Measurements from ENCODE around the gene RPL3. TPM values are rescaled to one million over a fixed set of nuclear protein-coding genes. Genes with fewer than 3 reads are reported as not detected.

RPL3 gene
- total and polyA plus RNA-seq, 9 donors, result 1,838 to 3,798 (median 3,309) TPM

DNA sequence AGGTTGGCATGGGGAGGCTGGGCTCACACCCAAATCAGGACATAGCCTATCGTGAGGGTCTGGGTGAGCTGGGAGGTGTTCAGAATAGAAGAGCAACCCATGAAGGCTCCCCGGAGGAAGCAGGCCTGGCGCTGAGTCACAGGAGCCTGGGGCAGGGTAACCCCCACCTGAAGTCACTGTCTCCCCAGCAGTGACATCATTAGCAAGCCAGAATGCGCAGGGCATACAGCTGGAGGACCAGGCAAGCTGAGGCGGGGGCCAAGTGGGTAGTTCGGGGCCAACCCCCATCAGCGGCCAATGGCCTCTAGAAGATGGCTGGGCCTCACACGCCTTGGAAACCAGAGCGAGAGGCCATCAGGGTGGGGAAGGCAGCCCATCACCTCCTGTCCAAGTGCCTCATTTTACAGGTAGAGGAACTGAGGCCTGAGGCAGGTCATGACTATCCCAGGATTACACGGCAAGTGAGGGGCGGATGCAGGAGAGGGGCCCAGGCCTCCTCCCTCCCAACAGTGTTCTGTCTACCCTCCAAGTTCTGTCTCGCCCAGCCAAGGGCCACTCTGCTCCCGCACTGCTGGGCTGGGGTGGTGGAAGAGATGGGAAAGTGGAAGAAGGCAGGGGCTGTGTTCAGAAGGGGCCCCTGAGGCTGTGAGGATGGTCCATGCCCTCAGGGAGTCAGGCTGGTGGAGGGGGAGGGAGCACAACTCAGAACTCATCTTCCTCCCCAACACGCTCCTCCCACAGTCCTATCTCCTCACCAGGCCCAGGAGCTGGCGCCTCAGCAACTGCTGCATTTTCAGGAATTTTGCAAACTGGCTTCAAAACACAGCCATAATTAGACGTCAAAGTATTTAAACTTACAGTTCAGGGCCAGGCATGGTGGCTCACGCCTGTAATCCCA is 24.6 kb downstream of the RPL3 start:
- no peaks in the 10 kb centered on the region for H3K9me3 ChIP-seq (replicated peaks; ENCODE audit: control insufficient read depth, low read depth, low read length)
- no peak overlapping the region for H3K27ac ChIP-seq (ENCODE audit: low read length)
- H3K27me3 ChIP-seq (ENCODE audit: control insufficient read depth, insufficient read depth, low read length), result peaks cover 2% of the 10 kb centered on the region
- H3K4me3 ChIP-seq (ENCODE audit: low read length), result no peak overlapping the region
- H3K36me3 ChIP-seq (ENCODE audit: control insufficient read depth, insufficient read depth, low read length), result no peaks in the 10 kb centered on the region
- 80% methylated on average over 11 of the region's 17 CpGs for WGBS (ENCODE audit: insufficient coverage)
- DNase-seq, result no peak
- peaks cover 64% of the 10 kb centered on the region for H3K4me1 ChIP-seq (ENCODE audit: control insufficient read depth, insufficient read depth, low read length)

- 63% methylated on average over 15 of the region's 15 CpGs for WGBS (ENCODE audit: insufficient coverage)
- H3K4me1 ChIP-seq (ENCODE audit: control insufficient read depth, insufficient read depth, low read length), result peaks cover 64% of the 10 kb centered on the region
- H3K27ac ChIP-seq (ENCODE audit: low read length), result no peak overlapping the region
- no peaks in the 10 kb centered on the region for H3K36me3 ChIP-seq (ENCODE audit: control insufficient read depth, insufficient read depth, low read length)
- DNase-seq, result no peak
- peaks cover 2% of the 10 kb centered on the region for H3K27me3 ChIP-seq (ENCODE audit: control insufficient read depth, insufficient read depth, low read length)
- no peak overlapping the region for H3K4me3 ChIP-seq (ENCODE audit: low read length)
- H3K9me3 ChIP-seq (replicated peaks; ENCODE audit: control insufficient read depth, low read depth, low read length), result no peaks in the 10 kb centered on the region
These were observed 25.6 kb downstream of the RPL3 start for GRCh38 chr22:39293766-39294368.

GRCh38 chr22:39292561-39293074 is 26.8 kb downstream of the RPL3 start:
- Histone ChIP-seq H3K4me1 (ENCODE audit: control insufficient read depth, insufficient read depth, low read length) (peaks cover 54% of the 10 kb centered on the region), H3K36me3 (ENCODE audit: control insufficient read depth, insufficient read depth, low read length) (no peaks in the 10 kb centered on the region), H3K27me3 (ENCODE audit: control insufficient read depth, insufficient read depth, low read length) (peaks cover 2% of the 10 kb centered on the region), H3K4me3 (ENCODE audit: low read length) (no peak overlapping the region), H3K27ac (ENCODE audit: low read length) (peak overlapping the region; percentile 64), H3K9me3 (replicated peaks; ENCODE audit: control insufficient read depth, low read depth, low read length) (no peaks in the 10 kb centered on the region)
- WGBS (ENCODE audit: insufficient coverage), result 29% methylated on average over 9 of the region's 12 CpGs
- peak; percentile 90 for DNase-seq

GRCh38 chr22:39292031-39292462 is 27.4 kb downstream of the RPL3 start:
- H3K27ac ChIP-seq (ENCODE audit: low read length), result peak overlapping the region; percentile 64
- no peaks in the 10 kb centered on the region for H3K36me3 ChIP-seq (ENCODE audit: control insufficient read depth, insufficient read depth, low read length)
- peaks cover 49% of the 10 kb centered on the region for H3K4me1 ChIP-seq (ENCODE audit: control insufficient read depth, insufficient read depth, low read length)
- no peak for DNase-seq
- H3K9me3 ChIP-seq (replicated peaks; ENCODE audit: control insufficient read depth, low read depth, low read length), result no peaks in the 10 kb centered on the region
- H3K27me3 ChIP-seq (ENCODE audit: control insufficient read depth, insufficient read depth, low read length), result peaks cover 2% of the 10 kb centered on the region
- no peak overlapping the region for H3K4me3 ChIP-seq (ENCODE audit: low read length)
- WGBS (ENCODE audit: insufficient coverage), result 66% methylated on average over 10 of the region's 19 CpGs

DNA sequence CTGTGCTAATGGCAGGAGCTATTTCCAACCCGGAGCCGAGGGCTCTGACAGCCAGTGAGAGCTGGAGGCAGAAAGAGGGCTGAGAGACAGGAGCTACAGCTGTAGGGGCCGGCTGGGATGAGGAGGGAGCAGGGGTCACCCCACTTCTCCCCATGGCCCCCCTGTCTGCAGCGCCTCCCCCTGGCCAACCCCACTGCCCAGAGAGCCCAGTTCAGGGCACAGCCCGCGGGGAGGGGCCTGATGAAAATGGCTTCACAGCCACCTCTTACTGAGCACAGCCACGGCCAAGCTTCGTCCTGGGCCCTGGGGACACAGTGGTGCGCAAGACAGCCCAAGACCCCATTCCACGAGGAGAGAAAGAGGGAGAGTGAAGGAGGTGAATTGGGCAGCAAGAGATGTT is 27.9 kb downstream of the RPL3 start:
- no peak for DNase-seq
- H3K9me3 ChIP-seq (replicated peaks; ENCODE audit: control insufficient read depth, low read depth, low read length), result no peaks in the 10 kb centered on the region
- peaks cover 2% of the 10 kb centered on the region for H3K27me3 ChIP-seq (ENCODE audit: control insufficient read depth, insufficient read depth, low read length)
- H3K27ac ChIP-seq (ENCODE audit: low read length), result peak overlapping the region; percentile 75
- no peak overlapping the region for H3K4me3 ChIP-seq (ENCODE audit: low read length)
- 20% methylated on average over 4 of the region's 10 CpGs for WGBS (ENCODE audit: insufficient coverage)
- H3K4me1 ChIP-seq (ENCODE audit: control insufficient read depth, insufficient read depth, low read length), result peaks cover 44% of the 10 kb centered on the region
- no peaks in the 10 kb centered on the region for H3K36me3 ChIP-seq (ENCODE audit: control insufficient read depth, insufficient read depth, low read length)

- H3K36me3 ChIP-seq (ENCODE audit: control insufficient read depth, insufficient read depth, low read length), result no peaks in the 10 kb centered on the region
- no peak overlapping the region for H3K4me3 ChIP-seq (ENCODE audit: low read length)
- 18% methylated on average over 16 of the region's 17 CpGs for WGBS (ENCODE audit: insufficient coverage)
- H3K27me3 ChIP-seq (ENCODE audit: control insufficient read depth, insufficient read depth, low read length), result peaks cover 2% of the 10 kb centered on the region
- H3K9me3 ChIP-seq (replicated peaks; ENCODE audit: control insufficient read depth, low read depth, low read length), result no peaks in the 10 kb centered on the region
- H3K27ac ChIP-seq (ENCODE audit: low read length), result peak overlapping the region; percentile 75
- H3K4me1 ChIP-seq (ENCODE audit: control insufficient read depth, insufficient read depth, low read length), result peaks cover 40% of the 10 kb centered on the region
- peak; percentile 85 for DNase-seq
These were observed 28.7 kb downstream of the RPL3 start for GRCh38 chr22:39290724-39291161.

DNA sequence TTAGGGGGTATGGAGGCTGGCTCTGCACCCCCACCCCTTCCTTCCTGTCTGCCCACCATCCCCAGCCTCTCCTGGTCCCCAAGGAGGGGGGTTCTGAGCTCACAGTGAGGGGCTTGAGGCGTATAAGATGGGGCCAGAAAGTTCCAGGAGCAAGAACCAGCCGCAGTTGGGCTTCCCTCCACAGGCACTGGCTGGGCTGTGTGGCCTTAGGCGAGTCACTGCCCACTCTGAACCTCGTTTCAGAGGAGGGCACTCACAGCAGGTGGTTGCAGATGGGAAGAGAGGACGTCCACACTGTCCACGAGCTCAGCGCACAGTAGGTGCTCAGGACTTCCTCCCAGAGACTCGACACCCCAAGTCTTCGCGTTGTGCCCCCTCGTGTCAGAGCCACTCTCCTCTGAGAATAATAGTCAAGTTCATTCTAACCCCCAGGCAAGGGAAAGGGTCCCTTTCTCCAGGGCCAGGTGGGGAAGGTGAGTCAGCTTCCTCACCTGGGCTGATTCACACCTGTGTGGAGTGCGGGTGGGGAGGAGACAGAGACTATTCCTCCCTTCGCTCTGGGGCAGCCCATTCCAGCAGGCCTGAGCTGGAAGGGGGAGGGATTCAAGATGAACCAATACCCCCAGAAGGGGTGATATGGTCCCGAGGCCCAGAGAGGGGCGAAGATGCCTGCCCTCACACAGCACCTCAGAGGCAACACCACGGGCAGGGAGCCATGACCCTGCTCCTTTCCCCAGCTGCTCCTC is 29.3 kb downstream of the RPL3 start:
- H3K36me3 ChIP-seq (ENCODE audit: control insufficient read depth, insufficient read depth, low read length), result no peaks in the 10 kb centered on the region
- peaks cover 2% of the 10 kb centered on the region for H3K27me3 ChIP-seq (ENCODE audit: control insufficient read depth, insufficient read depth, low read length)
- DNase-seq, result no peak
- no peak overlapping the region for H3K4me3 ChIP-seq (ENCODE audit: low read length)
- peaks cover under 1% of the 10 kb centered on the region for H3K9me3 ChIP-seq (replicated peaks; ENCODE audit: control insufficient read depth, low read depth, low read length)
- WGBS (ENCODE audit: insufficient coverage), result 67% methylated on average over 4 of the region's 16 CpGs
- peak overlapping the region; percentile 25 for H3K27ac ChIP-seq (ENCODE audit: low read length)
- H3K4me1 ChIP-seq (ENCODE audit: control insufficient read depth, insufficient read depth, low read length), result peaks cover 40% of the 10 kb centered on the region

DNA sequence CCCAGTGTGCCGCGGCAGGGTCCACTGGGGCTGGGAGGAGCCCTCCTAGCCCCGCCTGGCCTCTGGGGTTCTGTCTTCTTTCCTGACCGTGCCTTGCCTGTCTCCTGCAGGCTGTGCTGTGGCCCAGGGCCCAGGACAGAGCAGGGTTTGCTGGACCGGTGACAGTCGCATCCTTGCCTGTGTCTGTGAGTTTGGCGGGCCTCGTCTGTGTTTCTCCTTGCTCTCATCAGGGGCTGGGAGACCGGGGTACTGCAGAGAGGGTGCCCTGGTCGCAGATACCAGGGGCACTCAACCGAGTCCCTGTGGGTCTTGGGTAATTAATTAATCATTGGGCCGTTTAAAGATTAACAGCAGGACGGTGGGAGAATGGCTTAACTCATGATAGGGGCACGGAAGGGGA is 29.9 kb downstream of the RPL3 start:
- no peak for DNase-seq
- no peak overlapping the region for H3K27ac ChIP-seq (ENCODE audit: low read length)
- H3K4me1 ChIP-seq (ENCODE audit: control insufficient read depth, insufficient read depth, low read length), result peaks cover 40% of the 10 kb centered on the region
- WGBS (ENCODE audit: insufficient coverage), result 51% methylated on average over 8 of the region's 14 CpGs
- H3K36me3 ChIP-seq (ENCODE audit: control insufficient read depth, insufficient read depth, low read length), result no peaks in the 10 kb centered on the region
- no peak overlapping the region for H3K4me3 ChIP-seq (ENCODE audit: low read length)
- H3K9me3 ChIP-seq (replicated peaks; ENCODE audit: control insufficient read depth, low read depth, low read length), result peaks cover 7% of the 10 kb centered on the region
- H3K27me3 ChIP-seq (ENCODE audit: control insufficient read depth, insufficient read depth, low read length), result peaks cover 2% of the 10 kb centered on the region

- H3K27me3 ChIP-seq (ENCODE audit: control insufficient read depth, insufficient read depth, low read length), result peaks cover 2% of the 10 kb centered on the region
- H3K4me3 ChIP-seq (ENCODE audit: low read length), result no peak overlapping the region
- no peak overlapping the region for H3K27ac ChIP-seq (ENCODE audit: low read length)
- 77% methylated on average over 8 of the region's 13 CpGs for WGBS (ENCODE audit: insufficient coverage)
- H3K36me3 ChIP-seq (ENCODE audit: control insufficient read depth, insufficient read depth, low read length), result no peaks in the 10 kb centered on the region
- no peak for DNase-seq
- peaks cover 50% of the 10 kb centered on the region for H3K4me1 ChIP-seq (ENCODE audit: control insufficient read depth, insufficient read depth, low read length)
- H3K9me3 ChIP-seq (replicated peaks; ENCODE audit: control insufficient read depth, low read depth, low read length), result peaks cover 7% of the 10 kb centered on the region
These were observed 31.1 kb downstream of the RPL3 start for GRCh38 chr22:39288135-39288898.

All from muscle of leg (tissue), 11 donors.